Measurements from ENCODE around the gene MINAR1.

MINAR1 gene

DNA sequence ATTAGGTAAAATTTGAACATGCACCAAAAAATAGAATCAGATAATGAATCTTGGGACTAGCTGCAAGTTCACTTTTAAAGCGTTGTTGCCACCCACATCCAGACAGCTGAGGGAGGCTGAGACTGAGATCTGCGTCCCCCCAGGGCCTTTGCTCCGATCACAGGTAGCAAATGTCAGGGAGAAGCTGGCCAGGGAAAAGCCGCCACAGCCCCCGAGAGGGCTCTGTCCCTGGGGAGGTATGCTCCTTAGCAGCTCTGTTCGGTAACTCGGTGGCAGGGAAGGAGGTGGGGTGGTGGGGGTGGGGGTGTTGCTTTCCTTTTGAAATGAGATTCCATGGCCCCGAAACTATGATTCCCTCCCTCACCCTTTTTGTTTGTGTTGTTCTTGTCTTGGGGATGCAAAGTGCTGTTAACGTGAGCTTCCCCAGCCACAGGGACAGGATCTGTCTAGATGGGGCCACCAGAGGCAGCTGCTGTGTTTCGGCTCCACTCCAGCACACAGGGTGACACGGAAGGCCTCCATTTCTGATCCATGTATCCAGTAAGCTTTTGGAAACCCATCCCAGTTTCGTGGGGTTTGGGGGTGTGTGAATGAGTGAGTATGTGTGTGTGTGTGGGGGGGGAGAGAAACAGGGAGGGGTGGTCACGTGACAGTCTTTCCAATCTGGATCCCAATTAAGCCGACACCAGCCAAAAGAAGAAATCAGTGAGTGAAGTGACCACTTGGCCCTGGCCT lies 1.1 kb upstream of the MINAR1 start:
- no peak overlapping the region for H3K27ac ChIP-seq (ENCODE audit: low read length)
- no peaks in the 10 kb centered on the region for H3K27me3 ChIP-seq (ENCODE audit: low read depth, low read length)
- no peak overlapping the region for H3K4me3 ChIP-seq (ENCODE audit: low read length)
- H3K36me3 ChIP-seq (replicated peaks; ENCODE audit: low read depth, low read length) = no peaks in the 10 kb centered on the region
- TF ChIP-seq CTCF (IDR thresholded peaks at IDR 0.05; ENCODE audit: low read depth, low read length) = no peak
- no peak for TF ChIP-seq EZH2phosphoT487 (IDR thresholded peaks at IDR 0.05; ENCODE audit: low read depth)
- H3K4me1 ChIP-seq (ENCODE audit: low read length) = peaks cover 4% of the 10 kb centered on the region
- no peak overlapping the region for H2AFZ ChIP-seq (ENCODE audit: low read depth, low read length)
- no peaks in the 10 kb centered on the region for H4K20me1 ChIP-seq (ENCODE audit: insufficient read depth, low read length)
- no peaks in the 10 kb centered on the region for H3K9me3 ChIP-seq (ENCODE audit: insufficient read depth, low read length)
- H3K9ac ChIP-seq (ENCODE audit: low read length) = no peak overlapping the region
- no peaks in the 10 kb centered on the region for H3K79me2 ChIP-seq (ENCODE audit: low read length)
- no peak overlapping the region for H3K4me2 ChIP-seq (ENCODE audit: low read length)

DNA sequence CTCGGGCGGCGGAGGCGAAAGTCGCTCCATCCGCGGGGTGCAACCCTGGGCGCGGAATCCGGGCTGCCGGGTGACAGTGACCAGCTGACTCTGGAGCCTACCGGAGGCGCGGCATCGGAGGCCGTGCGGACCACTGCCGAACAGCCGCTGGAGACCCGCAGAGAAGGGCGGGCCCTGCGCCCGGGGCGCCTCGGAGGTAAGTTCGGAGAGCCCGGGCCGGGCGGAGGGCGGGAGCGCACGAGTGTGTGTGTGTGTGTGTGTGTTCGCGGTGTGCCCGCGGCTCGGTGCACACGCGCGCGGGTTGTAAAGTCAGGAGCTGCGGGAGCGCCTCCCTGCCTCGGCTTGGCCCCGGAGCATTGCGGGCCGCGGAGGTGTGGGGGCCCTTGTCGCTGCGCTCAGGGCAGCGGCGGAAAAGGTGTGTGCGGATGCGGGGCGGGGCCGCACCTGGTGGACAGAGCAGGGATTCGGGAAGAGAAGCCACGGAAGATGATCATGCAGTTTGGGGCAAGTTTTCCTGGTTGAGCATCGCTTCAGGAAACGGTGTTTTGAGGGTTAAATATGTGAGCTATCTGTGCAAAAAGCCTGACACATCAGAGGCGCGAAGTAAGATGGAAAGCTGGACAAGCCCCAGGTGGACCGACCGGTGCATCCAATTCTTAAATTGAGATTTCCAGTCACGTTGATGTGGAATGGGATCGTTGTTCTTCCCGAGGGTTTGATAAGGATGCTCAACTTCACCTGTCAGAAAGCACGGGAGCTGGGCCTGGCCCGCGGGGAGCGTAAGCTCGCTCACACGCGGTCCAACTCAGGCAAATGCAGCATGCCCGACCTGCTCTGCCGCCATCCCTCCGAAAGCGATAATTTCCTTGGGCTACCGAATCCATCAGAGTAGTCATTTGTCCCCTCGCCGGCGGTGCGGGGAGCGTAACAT lies 474 bp downstream of the MINAR1 start:
- Histone ChIP-seq H3K9me3 (ENCODE audit: insufficient read depth, low read length) (no peaks in the 10 kb centered on the region), H3K4me3 (ENCODE audit: low read length) (no peak overlapping the region), H3K4me1 (ENCODE audit: low read length) (peaks cover 12% of the 10 kb centered on the region), H4K20me1 (ENCODE audit: insufficient read depth, low read length) (no peaks in the 10 kb centered on the region), H3K9ac (ENCODE audit: low read length) (no peak overlapping the region), H3K4me2 (ENCODE audit: low read length) (no peak overlapping the region), H3K36me3 (replicated peaks; ENCODE audit: low read depth, low read length) (no peaks in the 10 kb centered on the region), H2AFZ (ENCODE audit: low read depth, low read length) (no peak overlapping the region), H3K27ac (ENCODE audit: low read length) (no peak overlapping the region), H3K27me3 (ENCODE audit: low read depth, low read length) (no peaks in the 10 kb centered on the region), H3K79me2 (ENCODE audit: low read length) (no peaks in the 10 kb centered on the region)
- TF ChIP-seq CTCF (IDR thresholded peaks at IDR 0.05; ENCODE audit: low read depth, low read length) = no peak
- no peak for TF ChIP-seq EZH2phosphoT487 (IDR thresholded peaks at IDR 0.05; ENCODE audit: low read depth)

DNA sequence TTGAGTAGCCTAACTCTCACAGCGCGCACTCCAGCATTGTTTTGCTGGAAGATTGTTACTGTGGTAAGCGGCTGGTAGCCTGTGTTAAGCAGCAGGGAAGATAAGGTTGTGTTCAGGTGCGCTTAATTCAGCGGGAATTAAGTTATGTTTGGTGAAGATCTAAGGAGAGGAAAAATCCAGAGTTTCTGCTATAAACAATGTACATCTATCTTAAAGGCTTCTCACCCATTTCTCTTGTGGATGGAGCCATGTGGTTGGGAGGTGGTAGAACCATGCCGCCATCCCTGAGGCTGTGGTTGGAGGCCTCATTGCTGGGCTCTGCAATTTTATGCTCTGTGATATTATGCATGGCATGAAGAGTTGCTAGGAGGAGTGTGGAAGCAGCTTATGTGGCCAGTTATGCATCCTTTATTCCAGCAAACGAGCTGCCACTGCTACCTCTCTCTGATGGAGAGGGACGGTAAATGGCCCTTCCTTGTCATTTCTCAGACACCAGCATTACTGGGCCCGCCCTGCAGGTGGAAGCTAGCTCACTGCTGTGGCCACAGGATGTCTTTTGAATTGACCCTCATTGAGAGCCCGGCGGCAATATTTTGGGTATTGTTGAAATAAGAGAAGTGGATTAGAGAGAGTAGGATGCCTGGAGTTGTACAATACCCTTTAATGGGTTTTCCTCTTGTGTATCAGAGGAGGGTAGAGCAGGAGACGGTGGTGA lies 1.3 kb downstream of the MINAR1 start:
- H4K20me1 ChIP-seq (ENCODE audit: insufficient read depth, low read length) = no peaks in the 10 kb centered on the region
- peaks cover 12% of the 10 kb centered on the region for H3K4me1 ChIP-seq (ENCODE audit: low read length)
- no peak overlapping the region for H3K4me2 ChIP-seq (ENCODE audit: low read length)
- H3K36me3 ChIP-seq (replicated peaks; ENCODE audit: low read depth, low read length) = no peaks in the 10 kb centered on the region
- no peaks in the 10 kb centered on the region for H3K9me3 ChIP-seq (ENCODE audit: insufficient read depth, low read length)
- H3K27me3 ChIP-seq (ENCODE audit: low read depth, low read length) = no peaks in the 10 kb centered on the region
- no peak overlapping the region for H3K27ac ChIP-seq (ENCODE audit: low read length)
- H3K79me2 ChIP-seq (ENCODE audit: low read length) = no peaks in the 10 kb centered on the region
- H3K4me3 ChIP-seq (ENCODE audit: low read length) = no peak overlapping the region
- TF ChIP-seq CTCF (IDR thresholded peaks at IDR 0.05; ENCODE audit: low read depth, low read length) = no peak
- no peak for TF ChIP-seq EZH2phosphoT487 (IDR thresholded peaks at IDR 0.05; ENCODE audit: low read depth)
- H3K9ac ChIP-seq (ENCODE audit: low read length) = no peak overlapping the region
- H2AFZ ChIP-seq (ENCODE audit: low read depth, low read length) = no peak overlapping the region

GRCh38 chr15:79434361-79434760 lies 2.2 kb downstream of the MINAR1 start:
- H3K79me2 ChIP-seq (ENCODE audit: low read length) = no peaks in the 10 kb centered on the region
- no peak overlapping the region for H3K27ac ChIP-seq (ENCODE audit: low read length)
- no peak overlapping the region for H2AFZ ChIP-seq (ENCODE audit: low read depth, low read length)
- H3K4me1 ChIP-seq (ENCODE audit: low read length) = peaks cover 12% of the 10 kb centered on the region
- no peak overlapping the region for H3K4me3 ChIP-seq (ENCODE audit: low read length)
- no peaks in the 10 kb centered on the region for H4K20me1 ChIP-seq (ENCODE audit: insufficient read depth, low read length)
- no peaks in the 10 kb centered on the region for H3K9me3 ChIP-seq (ENCODE audit: insufficient read depth, low read length)
- no peak overlapping the region for H3K4me2 ChIP-seq (ENCODE audit: low read length)
- H3K36me3 ChIP-seq (replicated peaks; ENCODE audit: low read depth, low read length) = no peaks in the 10 kb centered on the region
- no peaks in the 10 kb centered on the region for H3K27me3 ChIP-seq (ENCODE audit: low read depth, low read length)
- no peak overlapping the region for H3K9ac ChIP-seq (ENCODE audit: low read length)
- TF ChIP-seq CTCF (IDR thresholded peaks at IDR 0.05; ENCODE audit: low read depth, low read length) (no peak), EZH2phosphoT487 (IDR thresholded peaks at IDR 0.05; ENCODE audit: low read depth) (no peak)

Measured in OCI-LY3 (cell line).